Measurements from ENCODE around the gene GRIP2. TPM values are rescaled to one million over a fixed set of nuclear protein-coding genes. Genes with fewer than 3 reads are reported as not detected.

Gene GRIP2
- total and polyA plus RNA-seq, 2 of the 4 experiments (the other 2 are of a cell fraction) = 0.05 TPM; not detected in 1

GRCh38 chr3:14451844-14452739 is 88.0 kb downstream of the GRIP2 start:
- Histone ChIP-seq H2BK15ac (ENCODE audit: low read depth, low read length) (peak overlapping the region; percentile 66; the same call in 1 of the 3 replicates), H4K20me1 (ENCODE audit: insufficient read depth, low read length) (peaks cover 4% of the 10 kb centered on the region; the same call in 1 of the 2 replicates), H3K23ac (ENCODE audit: low read depth, low read length) (peak overlapping the region; percentile 73), H2BK120ac (ENCODE audit: low read depth, low read length) (peak overlapping the region; percentile 86), H3K9me3 (ENCODE audit: control insufficient read depth, insufficient read depth, low read length) (no peaks in the 10 kb centered on the region), H4K8ac (ENCODE audit: low read depth in 2 of 2, low read length in 2 of 2) (peak overlapping the region; percentile 28 to 81; a peak in 3 of 4 replicates), H3K9me1 (ENCODE audit: insufficient read depth, low read length) (peaks cover 28% of the 10 kb centered on the region), H2BK5ac (ENCODE audit: low read depth, low read length, poor library complexity, severe bottlenecking) (peak overlapping the region; percentile 95), H3K4ac (ENCODE audit: low read depth, low read length) (peak overlapping the region; percentile 87), H3K56ac (ENCODE audit: extremely low read depth, insufficient read depth, low read length) (peak overlapping the region; percentile 48; the same call in 1 of the 2 replicates), H3K79me1 (ENCODE audit: low read depth in 1 of 2, low read length in 2 of 2) (peaks cover 5 to 30% of the 10 kb centered on the region in 2 experiments; a peak in 3 of 4 replicates), H3K36me3 (ENCODE audit: control insufficient read depth, insufficient read depth, low read length) (peaks cover 48% of the 10 kb centered on the region), H4K5ac (ENCODE audit: low read depth, low read length) (peak overlapping the region; percentile 37), H3K4me2 (ENCODE audit: low read depth, low read length) (peak overlapping the region; percentile 37; the same call in 1 of the 2 replicates), H3K27me3 (ENCODE audit: control insufficient read depth, insufficient read depth, low read length) (no peaks in the 10 kb centered on the region), H2AK5ac (ENCODE audit: low read depth, low read length) (peak overlapping the region; percentile 86), H2AFZ (replicated peaks; ENCODE audit: low read length, poor library complexity) (peak overlapping the region; percentile 36), H3K27ac (ENCODE audit: insufficient read depth, low read length) (peak overlapping the region; percentile 87), H3K4me3 (ENCODE audit: insufficient read depth, low read depth, low read length) (no peak overlapping the region), H2AK9ac (replicated peaks; ENCODE audit: low read depth, low read length, poor library complexity) (peak overlapping the region; percentile 93), H2BK20ac (ENCODE audit: low read depth, low read length) (peak overlapping the region; percentile 66), H3K4me1 (ENCODE audit: control insufficient read depth, insufficient read depth, low read length) (peaks cover 22% of the 10 kb centered on the region), H3K9ac (ENCODE audit: low read depth, low read length) (peak overlapping the region; percentile 27), H3K14ac (replicated peaks; ENCODE audit: low read depth, low read length) (peak overlapping the region; percentile 83), H4K91ac (ENCODE audit: insufficient read depth, low read depth, low read length) (peak overlapping the region; percentile 92), H3K18ac (ENCODE audit: low read depth, low read length) (peak overlapping the region; percentile 55)
- in situ Hi-C loops (cut with MboI; ENCODE audit: low sequenced_read_pairs) = no loop called here
- ChIA-PET POLR2A (ENCODE audit: unreplicated experiment) (interaction anchor here (0.6 kb wide), 1 partner anchor 241 kb away, joined by 13 read pairs; no protein-coding TSS in a partner anchor), CTCF (interaction anchor here (0.8 to 2.0 kb wide), 4 partner anchors 10 to 249 kb away, joined by 3 to 6 read pairs (median 4); no protein-coding TSS in a partner anchor)
- WGBS, 2 experiments (ENCODE audit: extremely low coverage in 2 of 2, insufficient read length in 1 of 2) = 100% methylated on average over 1 of the region's 17 CpGs; no CpG with 5 or more reads in 1 of the 2 experiments
- intact Hi-C loops (cut with micrococcal nuclease) = loop anchor here (2.0 kb wide), 1 partner anchor 49 kb away; the partner anchor contains the start of gene SLC6A6
- dilution Hi-C loops (cut with HindIII; ENCODE audit: low sequenced_read_pairs, unreplicated experiment) = no loop called here
- DNase-seq = peak; percentile 98
- peak; percentile 67 for ATAC-seq (ENCODE audit: low read depth)
- BruUV-seq (replicated peaks) = no TSS peak
- no peak for TF ChIP-seq CHD1 (IDR thresholded peaks at IDR 0.05; ENCODE audit: low read depth, low read length)
- TF ChIP-seq FOS (IDR thresholded peaks at IDR 0.05; ENCODE audit: low read depth, low read length) = peak; percentile 90
- peak; percentile 52; the same call in 1 of the 2 replicates for TF ChIP-seq MAZ (IDR thresholded peaks at IDR 0.05; ENCODE audit: borderline replicate concordance, low read depth, low read length)
- TF ChIP-seq MXI1 (IDR thresholded peaks at IDR 0.05; ENCODE audit: borderline replicate concordance, low read depth, low read length) = peak; percentile 82
- peak; percentile 98 for TF ChIP-seq BHLHE40 (IDR thresholded peaks at IDR 0.05; ENCODE audit: low read depth, low read length)
- no peak for TF ChIP-seq RAD21 (IDR thresholded peaks at IDR 0.05; ENCODE audit: low read length)
- peak; percentile 49; the same call in 1 of the 2 replicates for TF ChIP-seq CEBPB (IDR thresholded peaks at IDR 0.05; ENCODE audit: low read depth, low read length)
- no peak for TF ChIP-seq MAFK (IDR thresholded peaks at IDR 0.05; ENCODE audit: low read depth, low read length)
- TF ChIP-seq RCOR1 (IDR thresholded peaks at IDR 0.05; ENCODE audit: insufficient replicate concordance, low read length) = peak; percentile 78
- TF ChIP-seq, protein P1, sequence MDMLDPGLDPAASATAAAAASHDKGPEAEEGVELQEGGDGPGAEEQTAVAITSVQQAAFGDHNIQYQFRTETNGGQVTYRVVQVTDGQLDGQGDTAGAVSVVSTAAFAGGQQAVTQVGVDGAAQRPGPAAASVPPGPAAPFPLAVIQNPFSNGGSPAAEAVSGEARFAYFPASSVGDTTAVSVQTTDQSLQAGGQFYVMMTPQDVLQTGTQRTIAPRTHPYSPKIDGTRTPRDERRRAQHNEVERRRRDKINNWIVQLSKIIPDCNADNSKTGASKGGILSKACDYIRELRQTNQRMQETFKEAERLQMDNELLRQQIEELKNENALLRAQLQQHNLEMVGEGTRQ (IDR thresholded peaks at IDR 0.05; ENCODE audit: low read depth, low read length) = peak; percentile 96
- TF ChIP-seq, protein P2, sequence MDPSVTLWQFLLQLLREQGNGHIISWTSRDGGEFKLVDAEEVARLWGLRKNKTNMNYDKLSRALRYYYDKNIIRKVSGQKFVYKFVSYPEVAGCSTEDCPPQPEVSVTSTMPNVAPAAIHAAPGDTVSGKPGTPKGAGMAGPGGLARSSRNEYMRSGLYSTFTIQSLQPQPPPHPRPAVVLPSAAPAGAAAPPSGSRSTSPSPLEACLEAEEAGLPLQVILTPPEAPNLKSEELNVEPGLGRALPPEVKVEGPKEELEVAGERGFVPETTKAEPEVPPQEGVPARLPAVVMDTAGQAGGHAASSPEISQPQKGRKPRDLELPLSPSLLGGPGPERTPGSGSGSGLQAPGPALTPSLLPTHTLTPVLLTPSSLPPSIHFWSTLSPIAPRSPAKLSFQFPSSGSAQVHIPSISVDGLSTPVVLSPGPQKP (IDR thresholded peaks at IDR 0.05; ENCODE audit: borderline replicate concordance, low read depth, low read length) = no peak
- no peak for TF ChIP-seq SMC3 (IDR thresholded peaks at IDR 0.05; ENCODE audit: low read depth, low read length)
- TF ChIP-seq RFX5 (IDR thresholded peaks at IDR 0.05; ENCODE audit: low read depth, low read length) = no peak
- TF ChIP-seq NFE2L2 (IDR thresholded peaks at IDR 0.05; ENCODE audit: low read depth, low read length) = 0 out of 2 replicates have a peak, but pooled peaks have one; percentile 51
- no peak; the same call in 1 of the 2 replicates for TF ChIP-seq POLR2A (IDR thresholded peaks at IDR 0.05; ENCODE audit: low read depth, low read length)

All from IMR-90 (cell line).